ENCODE results near the gene C12orf57. TPM values are rescaled to one million over a fixed set of nuclear protein-coding genes. Genes with fewer than 3 reads are reported as not detected.

Gene C12orf57
- total and polyA plus RNA-seq, 2 experiments from 2014 or later, result 204 to 262 TPM

DNA sequence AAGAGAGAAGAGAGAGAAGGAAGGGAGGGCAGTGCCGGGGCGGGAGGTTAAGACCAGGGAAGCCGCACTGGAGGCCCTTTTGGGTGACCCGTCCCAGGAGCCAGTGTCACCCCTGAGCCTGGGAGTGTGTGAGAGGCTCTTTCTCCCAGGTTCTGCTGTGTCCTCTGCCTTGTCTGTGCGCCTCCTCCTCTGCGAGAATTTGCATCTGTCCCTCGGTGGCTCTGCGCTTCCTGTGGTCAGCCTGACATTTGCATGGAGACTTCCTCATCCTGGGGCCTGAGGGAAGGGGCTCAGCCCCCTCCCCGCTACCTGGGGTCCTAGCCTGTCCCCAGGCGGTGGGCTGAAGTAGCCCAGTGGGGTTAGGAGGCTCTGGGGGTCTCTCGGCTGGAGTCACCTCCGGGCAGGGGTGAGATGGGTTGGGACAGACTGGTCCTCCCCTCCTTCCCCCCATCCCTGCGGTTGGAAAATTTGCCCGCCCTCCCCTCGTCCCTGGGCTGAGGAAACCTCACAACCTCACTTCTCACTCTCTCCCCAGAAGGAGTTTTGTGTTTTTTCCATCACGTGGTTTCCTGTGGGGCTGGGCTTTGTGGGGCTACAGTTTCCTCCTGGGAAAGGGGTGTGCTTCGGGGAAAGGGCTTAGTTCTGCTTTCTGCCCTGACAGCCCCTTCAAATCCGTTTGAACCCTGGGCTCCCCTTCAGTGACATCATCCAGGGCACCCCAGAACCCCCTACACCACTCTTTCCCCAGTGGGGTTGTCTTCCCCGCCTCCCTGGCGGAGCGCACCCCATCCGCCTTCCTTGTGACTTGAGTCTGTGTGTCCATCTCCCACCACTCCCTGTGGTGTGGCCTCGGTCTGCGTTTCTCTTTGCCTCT is 9.9 kb downstream of the C12orf57 start:
- Histone ChIP-seq H3F3A (replicated peaks; ENCODE audit: low read depth) (0 out of 2 replicates have a peak, but pooled peaks cover 2% of the 10 kb centered on the region), H3K27me3 (ENCODE audit: insufficient read depth) (no peaks in the 10 kb centered on the region), H3K4me2 (no peak overlapping the region), H4K20me1 (replicated peaks; ENCODE audit: insufficient read depth) (no peaks in the 10 kb centered on the region), H3K4me1 (ENCODE audit: insufficient read depth) (peaks cover 13% of the 10 kb centered on the region), H2AFZ (no peak overlapping the region), H3K79me2 (replicated peaks; ENCODE audit: insufficient read depth) (no peaks in the 10 kb centered on the region), H3K9me2 (ENCODE audit: insufficient read depth) (no peaks in the 10 kb centered on the region), H3K27ac (ENCODE audit: low read depth) (peak overlapping the region; percentile 50; the same call in 1 of the 2 replicates), H3K4me3 (no peak overlapping the region), H3K36me3 (ENCODE audit: insufficient read depth) (no peaks in the 10 kb centered on the region)
- DNase-seq (ENCODE audit: low spot score) (no peak), ATAC-seq (no peak; the same call in 1 of the 3 replicates)
- Mint-ChIP-seq H3K36me3 (ENCODE audit: low read depth) (no peaks in the 10 kb centered on the region; the same call in 2 of the 3 replicates), H3K9me3 (no peaks in the 10 kb centered on the region), H3K27me3 (ENCODE audit: insufficient read depth, low read depth, poor library complexity) (peaks cover 15% of the 10 kb centered on the region), H3K4me3 (peak overlapping the region; percentile 39; the same call in 1 of the 3 replicates), H3K4me1 (peaks cover 30% of the 10 kb centered on the region), H3K27ac (peak overlapping the region; percentile 66)
- TF ChIP-seq, protein P1, sequence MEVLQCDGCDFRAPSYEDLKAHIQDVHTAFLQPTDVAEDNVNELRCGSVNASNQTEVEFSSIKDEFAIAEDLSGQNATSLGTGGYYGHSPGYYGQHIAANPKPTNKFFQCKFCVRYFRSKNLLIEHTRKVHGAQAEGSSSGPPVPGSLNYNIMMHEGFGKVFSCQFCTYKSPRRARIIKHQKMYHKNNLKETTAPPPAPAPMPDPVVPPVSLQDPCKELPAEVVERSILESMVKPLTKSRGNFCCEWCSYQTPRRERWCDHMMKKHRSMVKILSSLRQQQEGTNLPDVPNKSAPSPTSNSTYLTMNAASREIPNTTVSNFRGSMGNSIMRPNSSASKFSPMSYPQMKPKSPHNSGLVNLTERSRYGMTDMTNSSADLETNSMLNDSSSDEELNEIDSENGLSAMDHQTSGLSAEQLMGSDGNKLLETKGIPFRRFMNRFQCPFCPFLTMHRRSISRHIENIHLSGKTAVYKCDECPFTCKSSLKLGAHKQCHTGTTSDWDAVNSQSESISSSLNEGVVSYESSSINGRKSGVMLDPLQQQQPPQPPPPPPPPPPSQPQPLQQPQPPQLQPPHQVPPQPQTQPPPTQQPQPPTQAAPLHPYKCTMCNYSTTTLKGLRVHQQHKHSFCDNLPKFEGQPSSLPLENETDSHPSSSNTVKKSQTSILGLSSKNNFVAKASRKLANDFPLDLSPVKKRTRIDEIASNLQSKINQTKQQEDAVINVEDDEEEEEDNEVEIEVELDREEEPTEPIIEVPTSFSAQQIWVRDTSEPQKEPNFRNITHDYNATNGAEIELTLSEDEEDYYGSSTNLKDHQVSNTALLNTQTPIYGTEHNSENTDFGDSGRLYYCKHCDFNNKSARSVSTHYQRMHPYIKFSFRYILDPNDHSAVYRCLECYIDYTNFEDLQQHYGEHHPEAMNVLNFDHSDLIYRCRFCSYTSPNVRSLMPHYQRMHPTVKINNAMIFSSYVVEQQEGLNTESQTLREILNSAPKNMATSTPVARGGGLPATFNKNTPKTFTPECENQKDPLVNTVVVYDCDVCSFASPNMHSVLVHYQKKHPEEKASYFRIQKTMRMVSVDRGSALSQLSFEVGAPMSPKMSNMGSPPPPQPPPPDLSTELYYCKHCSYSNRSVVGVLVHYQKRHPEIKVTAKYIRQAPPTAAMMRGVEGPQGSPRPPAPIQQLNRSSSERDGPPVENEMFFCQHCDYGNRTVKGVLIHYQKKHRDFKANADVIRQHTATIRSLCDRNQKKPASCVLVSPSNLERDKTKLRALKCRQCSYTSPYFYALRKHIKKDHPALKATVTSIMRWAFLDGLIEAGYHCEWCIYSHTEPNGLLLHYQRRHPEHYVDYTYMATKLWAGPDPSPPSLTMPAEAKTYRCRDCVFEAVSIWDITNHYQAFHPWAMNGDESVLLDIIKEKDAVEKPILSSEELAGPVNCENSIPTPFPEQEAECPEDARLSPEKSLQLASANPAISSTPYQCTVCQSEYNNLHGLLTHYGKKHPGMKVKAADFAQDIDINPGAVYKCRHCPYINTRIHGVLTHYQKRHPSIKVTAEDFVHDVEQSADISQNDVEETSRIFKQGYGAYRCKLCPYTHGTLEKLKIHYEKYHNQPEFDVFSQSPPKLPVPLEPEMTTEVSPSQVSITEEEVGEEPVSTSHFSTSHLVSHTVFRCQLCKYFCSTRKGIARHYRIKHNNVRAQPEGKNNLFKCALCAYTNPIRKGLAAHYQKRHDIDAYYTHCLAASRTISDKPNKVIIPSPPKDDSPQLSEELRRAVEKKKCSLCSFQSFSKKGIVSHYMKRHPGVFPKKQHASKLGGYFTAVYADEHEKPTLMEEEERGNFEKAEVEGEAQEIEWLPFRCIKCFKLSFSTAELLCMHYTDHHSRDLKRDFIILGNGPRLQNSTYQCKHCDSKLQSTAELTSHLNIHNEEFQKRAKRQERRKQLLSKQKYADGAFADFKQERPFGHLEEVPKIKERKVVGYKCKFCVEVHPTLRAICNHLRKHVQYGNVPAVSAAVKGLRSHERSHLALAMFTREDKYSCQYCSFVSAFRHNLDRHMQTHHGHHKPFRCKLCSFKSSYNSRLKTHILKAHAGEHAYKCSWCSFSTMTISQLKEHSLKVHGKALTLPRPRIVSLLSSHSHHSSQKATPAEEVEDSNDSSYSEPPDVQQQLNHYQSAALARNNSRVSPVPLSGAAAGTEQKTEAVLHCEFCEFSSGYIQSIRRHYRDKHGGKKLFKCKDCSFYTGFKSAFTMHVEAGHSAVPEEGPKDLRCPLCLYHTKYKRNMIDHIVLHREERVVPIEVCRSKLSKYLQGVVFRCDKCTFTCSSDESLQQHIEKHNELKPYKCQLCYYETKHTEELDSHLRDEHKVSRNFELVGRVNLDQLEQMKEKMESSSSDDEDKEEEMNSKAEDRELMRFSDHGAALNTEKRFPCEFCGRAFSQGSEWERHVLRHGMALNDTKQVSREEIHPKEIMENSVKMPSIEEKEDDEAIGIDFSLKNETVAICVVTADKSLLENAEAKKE (CRISPR knock-in tag; IDR thresholded peaks at IDR 0.05), result no peak
- TF ChIP-seq, protein P2, sequence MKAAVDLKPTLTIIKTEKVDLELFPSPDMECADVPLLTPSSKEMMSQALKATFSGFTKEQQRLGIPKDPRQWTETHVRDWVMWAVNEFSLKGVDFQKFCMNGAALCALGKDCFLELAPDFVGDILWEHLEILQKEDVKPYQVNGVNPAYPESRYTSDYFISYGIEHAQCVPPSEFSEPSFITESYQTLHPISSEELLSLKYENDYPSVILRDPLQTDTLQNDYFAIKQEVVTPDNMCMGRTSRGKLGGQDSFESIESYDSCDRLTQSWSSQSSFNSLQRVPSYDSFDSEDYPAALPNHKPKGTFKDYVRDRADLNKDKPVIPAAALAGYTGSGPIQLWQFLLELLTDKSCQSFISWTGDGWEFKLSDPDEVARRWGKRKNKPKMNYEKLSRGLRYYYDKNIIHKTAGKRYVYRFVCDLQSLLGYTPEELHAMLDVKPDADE (IDR thresholded peaks at IDR 0.05), result no peak
- TF ChIP-seq EZH2 (IDR thresholded peaks at IDR 0.05; ENCODE audit: low read depth, unreplicated experiment) (no peak), STAT1 (IDR thresholded peaks at IDR 0.05; ENCODE audit: unreplicated experiment) (no peak), JUNB (IDR thresholded peaks at IDR 0.05; ENCODE audit: unreplicated experiment) (no peak)
